Dermis blood vessel endothelial cell (primary cell): ENCODE results near the gene REPIN1. TPM values are rescaled to one million over a fixed set of nuclear protein-coding genes. Genes with fewer than 3 reads are reported as not detected.

Experiments used
- DNase-seq: peaks from one replicate; pipeline ENCODE4 v3.0.0; 2010
- total RNA-seq: library from RNA; depleted of rRNA; stranded (reverse); fragments of >200 nt; gene quantifications from 2 replicates; pipeline ENCODE4 v1.2.3, GENCODE V29; 2014

The REPIN1 gene
- total RNA-seq, 1 donor from 2014 or later = 83.9 TPM

- no peak for DNase-seq
Observed at GRCh38 chr7:150337179-150337578, 31.4 kb upstream of the REPIN1 start.

- no peak for DNase-seq
Observed at GRCh38 chr7:150337659-150338081, 31.0 kb upstream of the REPIN1 start.

GRCh38 chr7:150338166-150338829 is 30.3 kb upstream of the REPIN1 start:
- no peak for DNase-seq

GRCh38 chr7:150339409-150339809 is 29.2 kb upstream of the REPIN1 start:
- no peak for DNase-seq

GRCh38 chr7:150340024-150340749 is 28.4 kb upstream of the REPIN1 start:
- no peak for DNase-seq

GRCh38 chr7:150340875-150341262 is 27.8 kb upstream of the REPIN1 start:
- no peak for DNase-seq

GRCh38 chr7:150341263-150342120 is 27.1 kb upstream of the REPIN1 start, which contains the start of gene RARRES2:
Gene RARRES2, minus strand, starts transcription at chr7:150341629. Its CDS starts 1,020 bp downstream, at chr7:150340609.
- no peak for DNase-seq

- DNase-seq = no peak
Observed at GRCh38 chr7:150342121-150342408, 26.6 kb upstream of the REPIN1 start.

GRCh38 chr7:150343225-150343624 is 25.4 kb upstream of the REPIN1 start:
- no peak for DNase-seq

GRCh38 chr7:150344299-150344698 is 24.3 kb upstream of the REPIN1 start:
- DNase-seq = no peak

GRCh38 chr7:150345012-150345411 is 23.6 kb upstream of the REPIN1 start:
- no peak for DNase-seq

- DNase-seq = no peak
Observed at GRCh38 chr7:150346922-150347321, 21.7 kb upstream of the REPIN1 start.

GRCh38 chr7:150351587-150352194 is 16.9 kb upstream of the REPIN1 start:
- no peak for DNase-seq

- no peak for DNase-seq
Observed at GRCh38 chr7:150355666-150356059, 13.0 kb upstream of the REPIN1 start.

- DNase-seq = peak; percentile 72
Observed at GRCh38 chr7:150356265-150356897, 12.2 kb upstream of the REPIN1 start.

GRCh38 chr7:150357270-150357669 is 11.4 kb upstream of the REPIN1 start:
- no peak for DNase-seq

GRCh38 chr7:150357771-150358427 is 10.7 kb upstream of the REPIN1 start:
- no peak for DNase-seq

GRCh38 chr7:150358433-150358832 is 10.2 kb upstream of the REPIN1 start:
- DNase-seq = no peak

- DNase-seq = no peak
Observed at GRCh38 chr7:150358988-150359621, 9.5 kb upstream of the REPIN1 start.

GRCh38 chr7:150359622-150360362 is 8.8 kb upstream of the REPIN1 start:
- DNase-seq = no peak
